Hepatocyte (in vitro differentiated cells): ENCODE results near the gene ZNF358. TPM values are rescaled to one million over a fixed set of nuclear protein-coding genes. Genes with fewer than 3 reads are reported as not detected.

ENCODE experiments used
- DNase-seq: peaks from one replicate; pipeline ENCODE4 v3.0.0-alpha.2; 2016; ENCODE audit warnings: low spot score
- H2AFZ ChIP-seq: fragments of 200-600 bp; sonication (generic); 2 replicates; pipeline ENCODE4 v1.6.0; 2016; ENCODE audit warnings: antibody characterized with exemption, mild to moderate bottlenecking
- H3K27ac ChIP-seq: fragments of 200-600 bp; sonication (generic); 2 replicates; pipeline ENCODE4 v1.5.1; 2016; ENCODE audit warnings: mild to moderate bottlenecking
- H3K27me3 ChIP-seq: fragments of 200-600 bp; sonication (generic); 2 replicates; pipeline ENCODE4 v1.6.1; 2016
- H3K36me3 ChIP-seq: fragments of 200-600 bp; sonication (generic); replicated peaks from 2 replicates; pipeline ENCODE4 v1.5.1; 2016; ENCODE audit warnings: low read depth; ENCODE audit not compliant: insufficient read depth
- H3K4me1 ChIP-seq: fragments of 200-600 bp; sonication (generic); 2 replicates; pipeline ENCODE4 v1.5.1; 2016; ENCODE audit warnings: mild to moderate bottlenecking, moderate library complexity; ENCODE audit not compliant: insufficient read depth
- H3K4me2 ChIP-seq: fragments of 200-600 bp; sonication (generic); 2 replicates; pipeline ENCODE4 v1.6.0; 2016
- H3K4me3 ChIP-seq: fragments of 200-600 bp; sonication (generic); 2 replicates; pipeline ENCODE4 v1.5.1; 2016; ENCODE audit warnings: mild to moderate bottlenecking
- H3K79me2 ChIP-seq: fragments of 200-600 bp; sonication (generic); 2 replicates; pipeline ENCODE4 v1.6.0; 2017; ENCODE audit warnings: mild to moderate bottlenecking
- H3K9me2 ChIP-seq: fragments of 200-600 bp; sonication (generic); replicated peaks from 2 replicates; pipeline ENCODE4 v1.6.0; 2017; ENCODE audit warnings: mild to moderate bottlenecking; ENCODE audit not compliant: insufficient read depth
- H3K9me3 ChIP-seq: fragments of 200-600 bp; sonication (generic); 2 replicates; pipeline ENCODE4 v1.5.1; 2016; ENCODE audit warnings: low read depth, mild to moderate bottlenecking
- H4K20me1 ChIP-seq: fragments of 200-600 bp; sonication (generic); 2 replicates; pipeline ENCODE4 v1.6.0; 2016; ENCODE audit warnings: mild to moderate bottlenecking; ENCODE audit not compliant: insufficient read depth, poor library complexity, severe bottlenecking
- CTCF ChIP-seq: fragments of 200-600 bp; sonication (generic); IDR thresholded peaks from 2 replicates; pipeline ENCODE4 v1.5.1; 2016; ENCODE audit warnings: antibody characterized with exemption, mild to moderate bottlenecking; ENCODE audit not compliant: poor library complexity
- EZH2 ChIP-seq: fragments of 200-600 bp; sonication (generic); IDR thresholded peaks from 2 replicates; pipeline ENCODE4 v1.6.1; 2016; ENCODE audit warnings: antibody characterized with exemption, mild to moderate bottlenecking, borderline replicate concordance
- EZH2phosphoT487 ChIP-seq: fragments of 200-600 bp; sonication (generic); IDR thresholded peaks from one replicate; pipeline ENCODE4 v1.6.1; 2018; ENCODE audit warnings: antibody characterized with exemption, mild to moderate bottlenecking, low read depth, moderate library complexity; ENCODE audit not compliant: unreplicated experiment, severe bottlenecking
- WGBS: methylation state at CpG from one replicate; pipeline ENCODE4 v1.1.6; 2016; ENCODE audit warnings: low lambda C conversion rate; ENCODE audit errors: missing lambda C conversion rate; 5-methylcytosine and 5-hydroxymethylcytosine counted together
- polyA plus RNA-seq: library from polyadenylated mRNA; unstranded; fragments of >200 nt; fragmentation: Nextera tagmentation; extraction: Ambion mirVana; gene quantifications from 2 replicates; pipeline ENCODE4 v1.2.1, GENCODE V29; 2016
- total RNA-seq: library from RNA; depleted of rRNA; stranded (reverse); fragments of >200 nt; gene quantifications from 2 replicates; pipeline ENCODE4 v1.2.3, GENCODE V29; 2014

Gene ZNF358
- total and polyA plus RNA-seq, 2 experiments from 2014 or later = 37.8 to 39.9 TPM

- peak overlapping the region; percentile 98 for H3K4me2 ChIP-seq
- no peaks in the 10 kb centered on the region for H4K20me1 ChIP-seq
- no peaks in the 10 kb centered on the region for H3K9me3 ChIP-seq
- H3K4me1 ChIP-seq = peaks cover 18% of the 10 kb centered on the region
- H3K36me3 ChIP-seq = no peaks in the 10 kb centered on the region
- peaks cover 24% of the 10 kb centered on the region for H3K79me2 ChIP-seq
- 41% methylated on average over 4 of the region's 4 CpGs for WGBS
- H2AFZ ChIP-seq = peak overlapping the region; percentile 56
- H3K9me2 ChIP-seq = no peaks in the 10 kb centered on the region
- peak overlapping the region; percentile 91 for H3K4me3 ChIP-seq
- no peak for TF ChIP-seq CTCF
- H3K27me3 ChIP-seq = no peaks in the 10 kb centered on the region
- no peak for DNase-seq
- H3K27ac ChIP-seq = peak overlapping the region; percentile 88
Measured at GRCh38 chr19:7516878-7517277, 975 bp downstream of the ZNF358 start.

GRCh38 chr19:7519361-7520130 is 3.6 kb downstream of the ZNF358 start:
- no peak for DNase-seq
- Histone ChIP-seq H3K27ac (no peak overlapping the region), H3K4me2 (no peak overlapping the region), H3K79me2 (peaks cover 36% of the 10 kb centered on the region), H3K4me1 (peaks cover 26% of the 10 kb centered on the region), H4K20me1 (no peaks in the 10 kb centered on the region), H3K9me3 (no peaks in the 10 kb centered on the region), H2AFZ (no peak overlapping the region), H3K27me3 (no peaks in the 10 kb centered on the region), H3K9me2 (no peaks in the 10 kb centered on the region), H3K36me3 (no peaks in the 10 kb centered on the region), H3K4me3 (no peak overlapping the region)
- WGBS = 97% methylated on average over 65 of the region's 74 CpGs
- no peak for TF ChIP-seq EZH2
- no peak for TF ChIP-seq EZH2phosphoT487
- no peak for TF ChIP-seq CTCF

GRCh38 chr19:7520131-7521051 is 4.5 kb downstream of the ZNF358 start:
- no peak for DNase-seq
- H3K9me2 ChIP-seq = no peaks in the 10 kb centered on the region
- no peaks in the 10 kb centered on the region for H4K20me1 ChIP-seq
- H2AFZ ChIP-seq = no peak overlapping the region
- no peak overlapping the region for H3K4me3 ChIP-seq
- H3K79me2 ChIP-seq = peaks cover 36% of the 10 kb centered on the region
- TF ChIP-seq CTCF = no peak
- no peak overlapping the region for H3K27ac ChIP-seq
- no peaks in the 10 kb centered on the region for H3K36me3 ChIP-seq
- no peaks in the 10 kb centered on the region for H3K27me3 ChIP-seq
- WGBS = 97% methylated on average over 40 of the region's 51 CpGs
- no peaks in the 10 kb centered on the region for H3K9me3 ChIP-seq
- H3K4me1 ChIP-seq = peaks cover 19% of the 10 kb centered on the region
- no peak overlapping the region for H3K4me2 ChIP-seq
